ENCODE results near the gene C2CD2L. TPM values are rescaled to one million over a fixed set of nuclear protein-coding genes. Genes with fewer than 3 reads are reported as not detected.

C2CD2L gene
- total and polyA plus RNA-seq, 2 of the 13 experiments (the other 11 are each of a cell fraction or from before 2014, with no cell fraction given) = 3.7 to 5.5 TPM

DNA sequence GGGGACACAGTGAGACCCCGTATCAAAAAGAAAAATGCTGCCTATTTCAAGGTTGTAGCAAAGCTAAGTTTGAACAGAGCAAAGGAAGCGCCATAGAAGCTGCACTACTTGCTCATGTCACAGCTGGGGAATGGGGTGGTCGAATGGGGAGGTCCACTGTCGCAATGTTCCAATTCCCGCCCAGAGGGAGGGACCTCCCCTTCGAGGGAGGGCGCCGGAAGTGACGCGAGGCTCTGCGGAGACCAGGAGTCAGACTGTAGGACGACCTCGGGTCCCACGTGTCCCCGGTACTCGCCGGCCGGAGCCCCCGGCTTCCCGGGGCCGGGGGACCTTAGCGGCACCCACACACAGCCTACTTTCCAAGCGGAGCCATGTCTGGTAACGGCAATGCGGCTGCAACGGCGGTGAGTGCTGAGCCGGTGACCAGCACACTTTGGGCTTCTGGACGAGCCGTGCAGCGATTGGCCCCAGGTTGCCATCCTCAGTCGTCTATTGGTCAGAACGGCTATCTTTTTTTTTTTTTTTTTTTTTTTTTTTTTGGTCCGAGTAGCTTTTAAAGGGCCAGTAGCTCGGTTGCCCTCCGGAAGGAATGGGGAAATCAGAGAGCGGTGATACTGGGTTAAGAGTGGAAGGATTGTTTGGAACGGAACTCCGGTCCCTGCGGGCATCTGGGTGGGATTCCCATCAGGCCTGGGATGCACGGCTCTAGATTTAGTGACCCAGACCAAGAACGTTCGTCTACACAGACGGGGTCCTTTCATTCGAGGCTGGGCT lies 22.3 kb upstream of the C2CD2L start, which contains the start of gene HMBS (continued):
- TF ChIP-seq BCLAF1 (IDR thresholded peaks at IDR 0.05) = no peak
- TF ChIP-seq POLR2A (IDR thresholded peaks at IDR 0.05; ENCODE audit: insufficient read depth in 1 of 2, low read depth in 2 of 2, low read length in 2 of 2) = peak; percentile 83 to 93
- TF ChIP-seq ONECUT2 (CRISPR knock-in tag; IDR thresholded peaks at IDR 0.05) = no peak
- peak; percentile 97 for TF ChIP-seq TFDP2 (CRISPR knock-in tag; IDR thresholded peaks at IDR 0.05)
- peak; percentile 51 for TF ChIP-seq ZFX (CRISPR knock-in tag; IDR thresholded peaks at IDR 0.05; ENCODE audit: low read depth)
- TF ChIP-seq ZNF598 (CRISPR knock-in tag; IDR thresholded peaks at IDR 0.05; ENCODE audit: borderline replicate concordance) = no peak; the same call in 1 of the 2 replicates
- TF ChIP-seq SETDB1 (CRISPR knock-in tag; IDR thresholded peaks at IDR 0.05; ENCODE audit: borderline replicate concordance) = no peak
- peak; percentile 27; the same call in 1 of the 2 replicates for TF ChIP-seq SOX5 (CRISPR knock-in tag; IDR thresholded peaks at IDR 0.05; ENCODE audit: borderline replicate concordance)
- TF ChIP-seq SP1 (IDR thresholded peaks at IDR 0.05) = no peak
- TF ChIP-seq SP1 (CRISPR knock-in tag; IDR thresholded peaks at IDR 0.05) = peak; percentile 90
- no peak for TF ChIP-seq HNF4A (CRISPR knock-in tag; IDR thresholded peaks at IDR 0.05)
- TF ChIP-seq SPEN (CRISPR knock-in tag; IDR thresholded peaks at IDR 0.05; ENCODE audit: low read depth) = peak; percentile 74
- no peak for TF ChIP-seq ZNF572 (CRISPR knock-in tag; IDR thresholded peaks at IDR 0.05)
- TF ChIP-seq, protein P1, sequence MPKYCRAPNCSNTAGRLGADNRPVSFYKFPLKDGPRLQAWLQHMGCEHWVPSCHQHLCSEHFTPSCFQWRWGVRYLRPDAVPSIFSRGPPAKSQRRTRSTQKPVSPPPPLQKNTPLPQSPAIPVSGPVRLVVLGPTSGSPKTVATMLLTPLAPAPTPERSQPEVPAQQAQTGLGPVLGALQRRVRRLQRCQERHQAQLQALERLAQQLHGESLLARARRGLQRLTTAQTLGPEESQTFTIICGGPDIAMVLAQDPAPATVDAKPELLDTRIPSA (CRISPR knock-in tag; IDR thresholded peaks at IDR 0.05; ENCODE audit: borderline replicate concordance) = 0 out of 2 replicates have a peak, but pooled peaks have one; percentile 23
- TF ChIP-seq ZNF101 (CRISPR knock-in tag; IDR thresholded peaks at IDR 0.05; ENCODE audit: borderline replicate concordance, low read depth) = no peak
- no peak for TF ChIP-seq ZBTB46 (CRISPR knock-in tag; IDR thresholded peaks at IDR 0.05; ENCODE audit: borderline replicate concordance)
- TF ChIP-seq PCBP1 (IDR thresholded peaks at IDR 0.05; ENCODE audit: borderline replicate concordance, low read depth, low read length) = no peak
- TF ChIP-seq, protein P2, sequence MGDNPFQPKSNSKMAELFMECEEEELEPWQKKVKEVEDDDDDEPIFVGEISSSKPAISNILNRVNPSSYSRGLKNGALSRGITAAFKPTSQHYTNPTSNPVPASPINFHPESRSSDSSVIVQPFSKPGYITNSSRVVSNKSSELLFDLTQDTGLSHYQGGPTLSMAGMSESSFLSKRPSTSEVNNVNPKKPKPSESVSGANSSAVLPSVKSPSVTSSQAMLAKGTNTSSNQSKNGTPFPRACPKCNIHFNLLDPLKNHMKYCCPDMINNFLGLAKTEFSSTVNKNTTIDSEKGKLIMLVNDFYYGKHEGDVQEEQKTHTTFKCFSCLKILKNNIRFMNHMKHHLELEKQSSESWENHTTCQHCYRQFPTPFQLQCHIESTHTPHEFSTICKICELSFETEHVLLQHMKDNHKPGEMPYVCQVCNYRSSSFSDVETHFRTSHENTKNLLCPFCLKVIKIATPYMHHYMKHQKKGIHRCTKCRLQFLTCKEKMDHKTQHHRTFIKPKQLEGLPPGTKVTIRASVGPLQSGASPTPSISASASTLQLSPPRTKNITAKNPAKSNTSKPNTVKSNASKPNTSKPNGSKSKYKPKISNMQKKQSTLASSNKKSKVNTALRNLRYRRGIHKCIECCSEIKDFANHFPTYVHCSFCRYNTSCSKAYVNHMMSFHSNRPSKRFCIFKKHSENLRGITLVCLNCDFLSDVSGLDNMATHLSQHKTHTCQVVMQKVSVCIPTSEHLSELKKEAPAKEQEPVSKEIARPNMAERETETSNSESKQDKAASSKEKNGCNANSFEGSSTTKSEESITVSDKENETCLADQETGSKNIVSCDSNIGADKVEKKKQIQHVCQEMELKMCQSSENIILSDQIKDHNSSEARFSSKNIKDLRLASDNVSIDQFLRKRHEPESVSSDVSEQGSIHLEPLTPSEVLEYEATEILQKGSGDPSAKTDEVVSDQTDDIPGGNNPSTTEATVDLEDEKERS (CRISPR knock-in tag; IDR thresholded peaks at IDR 0.05) = no peak
- TF ChIP-seq FOXK2 (IDR thresholded peaks at IDR 0.05) = no peak
- no peak for TF ChIP-seq KLF11 (CRISPR knock-in tag; IDR thresholded peaks at IDR 0.05)
- peak; percentile 76 for TF ChIP-seq ATF1 (CRISPR knock-in tag; IDR thresholded peaks at IDR 0.05)

Data from HepG2 (cell line).